Measurements from ENCODE around the gene KIAA2012.

The KIAA2012 gene

DNA sequence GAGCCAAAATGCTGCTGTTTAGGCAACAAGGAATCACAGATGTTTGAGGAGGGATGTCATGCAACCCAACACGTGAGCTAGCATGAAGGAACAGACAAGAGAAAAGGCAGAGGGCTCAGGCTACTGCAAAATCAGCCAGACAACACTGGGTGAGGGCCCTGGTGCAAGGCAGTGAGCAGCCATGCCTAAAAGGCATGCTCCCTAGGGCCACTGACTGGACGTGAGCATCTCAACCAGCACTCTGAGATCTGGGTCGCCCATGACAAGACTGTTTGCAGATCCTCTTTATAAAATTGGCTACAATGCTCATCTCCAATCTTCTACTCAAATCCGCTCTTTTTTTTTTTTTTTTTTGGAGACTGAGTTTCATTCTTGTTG is 49.1 kb downstream of the KIAA2012 start:
- Histone ChIP-seq H3K27me3 (ENCODE audit: insufficient read depth, poor library complexity, severe bottlenecking) (no peaks in the 10 kb centered on the region), H3K4me3 (ENCODE audit: severe bottlenecking) (no peak overlapping the region), H3K9me3 (ENCODE audit: severe bottlenecking) (no peaks in the 10 kb centered on the region), H3K27ac (ENCODE audit: poor library complexity, severe bottlenecking) (no peak overlapping the region), H3K4me1 (ENCODE audit: insufficient read depth, poor library complexity, severe bottlenecking) (no peaks in the 10 kb centered on the region), H3K36me3 (ENCODE audit: low read depth) (no peaks in the 10 kb centered on the region)
- DNase-seq (ENCODE audit: low spot score): no peak
- no peak for ATAC-seq (ENCODE audit: low read depth)
- TF ChIP-seq CTCF (IDR thresholded peaks at IDR 0.05; ENCODE audit: poor library complexity, severe bottlenecking): no peak

- no peaks in the 10 kb centered on the region for H3K36me3 ChIP-seq (ENCODE audit: low read depth)
- no peak overlapping the region for H3K27ac ChIP-seq (ENCODE audit: poor library complexity, severe bottlenecking)
- no peaks in the 10 kb centered on the region for H3K9me3 ChIP-seq (ENCODE audit: severe bottlenecking)
- ATAC-seq (ENCODE audit: low read depth): no peak
- DNase-seq (ENCODE audit: low spot score): no peak
- no peaks in the 10 kb centered on the region for H3K27me3 ChIP-seq (ENCODE audit: insufficient read depth, poor library complexity, severe bottlenecking)
- no peak for TF ChIP-seq CTCF (IDR thresholded peaks at IDR 0.05; ENCODE audit: poor library complexity, severe bottlenecking)
- no peak overlapping the region for H3K4me3 ChIP-seq (ENCODE audit: severe bottlenecking)
- no peaks in the 10 kb centered on the region for H3K4me1 ChIP-seq (ENCODE audit: insufficient read depth, poor library complexity, severe bottlenecking)
Measured at GRCh38 chr2:202122980-202123720, 50.1 kb downstream of the KIAA2012 start.

DNA sequence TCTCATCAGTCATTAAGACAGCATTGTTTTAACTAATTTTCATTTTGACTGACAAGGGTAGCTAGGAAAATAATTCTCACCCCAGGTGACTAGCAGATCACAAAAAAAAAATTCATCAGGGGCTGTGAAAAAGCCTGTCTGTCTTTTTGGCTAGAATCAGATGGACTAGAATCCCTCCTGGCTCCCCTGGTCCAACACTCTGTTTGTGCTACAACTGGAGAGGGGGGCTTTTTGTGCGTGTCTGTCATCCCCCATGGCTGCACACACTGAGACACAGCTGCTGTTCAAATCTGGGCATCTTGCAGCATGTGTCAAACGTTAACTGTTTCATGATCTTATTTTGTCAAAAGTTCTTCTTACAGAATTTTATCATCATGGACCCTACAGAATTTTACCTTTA is 51.2 kb downstream of the KIAA2012 start:
- TF ChIP-seq CTCF (IDR thresholded peaks at IDR 0.05; ENCODE audit: poor library complexity, severe bottlenecking): no peak
- Histone ChIP-seq H3K27me3 (ENCODE audit: insufficient read depth, poor library complexity, severe bottlenecking) (no peaks in the 10 kb centered on the region), H3K4me1 (ENCODE audit: insufficient read depth, poor library complexity, severe bottlenecking) (no peaks in the 10 kb centered on the region), H3K9me3 (ENCODE audit: severe bottlenecking) (no peaks in the 10 kb centered on the region), H3K36me3 (ENCODE audit: low read depth) (no peaks in the 10 kb centered on the region), H3K4me3 (ENCODE audit: severe bottlenecking) (no peak overlapping the region), H3K27ac (ENCODE audit: poor library complexity, severe bottlenecking) (no peak overlapping the region)
- DNase-seq (ENCODE audit: low spot score) (no peak), ATAC-seq (ENCODE audit: low read depth) (no peak)

DNA sequence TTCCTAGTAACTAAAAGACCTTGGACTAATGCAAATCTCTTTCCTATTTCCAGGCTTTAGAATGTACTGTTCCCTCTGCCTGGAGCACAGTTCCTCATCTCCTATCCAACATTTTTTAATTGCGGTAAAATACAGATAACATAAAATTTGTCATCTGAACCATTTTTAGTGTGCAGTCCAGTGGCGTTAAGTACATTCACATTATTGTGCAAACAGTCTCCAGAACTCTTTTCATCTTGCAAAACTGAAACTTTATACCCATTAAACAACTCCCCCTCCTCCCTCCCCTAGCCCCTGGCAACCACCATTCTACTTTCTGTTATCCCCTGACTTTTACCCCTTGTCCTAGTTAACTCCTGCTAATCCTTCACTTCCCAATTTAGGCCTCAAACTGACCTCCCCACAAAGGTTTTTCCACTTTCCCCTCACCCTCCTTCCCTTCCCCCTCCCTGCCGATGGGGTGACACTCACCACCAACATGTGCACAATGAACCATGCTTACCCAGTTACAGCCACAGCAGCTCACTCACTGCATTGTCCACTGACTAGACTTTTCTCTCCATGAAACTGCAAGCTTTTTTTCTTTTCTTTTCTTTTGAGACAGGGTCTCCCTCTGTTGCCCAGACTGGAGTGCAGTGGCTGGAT is 54.8 kb downstream of the KIAA2012 start:
- TF ChIP-seq CTCF (IDR thresholded peaks at IDR 0.05; ENCODE audit: poor library complexity, severe bottlenecking): no peak
- H3K27ac ChIP-seq (ENCODE audit: poor library complexity, severe bottlenecking): no peak overlapping the region
- DNase-seq (ENCODE audit: low spot score) (no peak), ATAC-seq (ENCODE audit: low read depth) (no peak)
- H3K27me3 ChIP-seq (ENCODE audit: insufficient read depth, poor library complexity, severe bottlenecking): no peaks in the 10 kb centered on the region
- H3K4me1 ChIP-seq (ENCODE audit: insufficient read depth, poor library complexity, severe bottlenecking): no peaks in the 10 kb centered on the region
- no peaks in the 10 kb centered on the region for H3K9me3 ChIP-seq (ENCODE audit: severe bottlenecking)
- no peaks in the 10 kb centered on the region for H3K36me3 ChIP-seq (ENCODE audit: low read depth)
- no peak overlapping the region for H3K4me3 ChIP-seq (ENCODE audit: severe bottlenecking)

- Histone ChIP-seq H3K36me3 (ENCODE audit: low read depth) (no peaks in the 10 kb centered on the region), H3K27ac (ENCODE audit: poor library complexity, severe bottlenecking) (no peak overlapping the region), H3K9me3 (ENCODE audit: severe bottlenecking) (no peaks in the 10 kb centered on the region), H3K4me3 (ENCODE audit: severe bottlenecking) (no peak overlapping the region), H3K4me1 (ENCODE audit: insufficient read depth, poor library complexity, severe bottlenecking) (no peaks in the 10 kb centered on the region), H3K27me3 (ENCODE audit: insufficient read depth, poor library complexity, severe bottlenecking) (no peaks in the 10 kb centered on the region)
- TF ChIP-seq CTCF (IDR thresholded peaks at IDR 0.05; ENCODE audit: poor library complexity, severe bottlenecking): no peak
- ATAC-seq (ENCODE audit: low read depth): no peak
- DNase-seq (ENCODE audit: low spot score): no peak
Measured at GRCh38 chr2:202129841-202130240, 56.8 kb downstream of the KIAA2012 start.

Data from RWPE2 (cell line).